Astrocyte of the cerebellum (primary cell): ENCODE results near the gene HOMER1.

Experiments
- DNase-seq: peaks from one replicate; pipeline ENCODE4 v3.0.0-alpha.2; 2011; ENCODE audit warnings: low read depth
- H3K4me3 ChIP-seq: 2 replicates; pipeline ENCODE4 v1.5.1; 2011; ENCODE audit warnings: mild to moderate bottlenecking, low read depth, low read length, moderate library complexity
- CTCF ChIP-seq: IDR thresholded peaks from 2 replicates; pipeline ENCODE4 v1.5.1; 2012; ENCODE audit warnings: low read length, low read depth, moderate library complexity, mild to moderate bottlenecking; ENCODE audit errors: missing control alignments
- in situ Hi-C: cut with HindIII; loops from 2 replicates; pipeline ENCODE4 v1.10.0; 2017; ENCODE audit warnings: low sequenced_read_pairs

HOMER1 gene

GRCh38 chr5:79536193-79536906, 22.4 kb upstream of the HOMER1 start:
- DNase-seq = no peak
- no peak overlapping the region for H3K4me3 ChIP-seq
- no peak for TF ChIP-seq CTCF
- in situ Hi-C loops = no loop called here

- in situ Hi-C loops = no loop called here
Observed at GRCh38 chr5:79535477-79536192, 21.7 kb upstream of the HOMER1 start.

DNA sequence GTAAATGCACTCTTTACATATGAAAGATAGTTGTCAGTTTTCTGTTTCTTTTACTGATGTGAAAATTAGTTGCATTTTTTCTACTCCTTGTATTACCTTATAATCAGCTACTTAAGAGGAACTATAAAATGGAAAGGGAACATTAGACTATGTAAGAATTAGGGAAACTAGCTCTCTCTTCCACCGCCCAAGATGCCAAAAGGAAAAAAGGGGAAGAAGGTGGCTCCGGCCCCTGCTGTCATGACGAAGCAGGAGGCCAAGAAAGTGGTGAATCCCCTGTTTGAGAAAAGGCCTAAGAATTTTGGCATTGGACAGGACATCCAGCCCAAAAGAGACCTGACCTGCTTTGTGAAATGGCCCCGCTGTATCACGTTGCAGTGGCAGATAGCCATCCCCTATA, 15.2 kb upstream of the HOMER1 start:
- no peak for DNase-seq
- no peak for TF ChIP-seq CTCF
- H3K4me3 ChIP-seq = no peak overlapping the region
- in situ Hi-C loops = no loop called here

More at GRCh38 chr5:79535477-79536192, 21.7 kb upstream of the HOMER1 start:
- DNase-seq = no peak
- no peak overlapping the region for H3K4me3 ChIP-seq
- no peak for TF ChIP-seq CTCF

GRCh38 chr5:79527431-79527830, 13.5 kb upstream of the HOMER1 start:
- no peak for TF ChIP-seq CTCF
- no peak for DNase-seq
- no peak overlapping the region for H3K4me3 ChIP-seq
- in situ Hi-C loops = no loop called here

GRCh38 chr5:79526928-79527327, 13.0 kb upstream of the HOMER1 start:
- DNase-seq = no peak
- in situ Hi-C loops = no loop called here
- TF ChIP-seq CTCF = no peak

GRCh38 chr5:79526493-79526892, 12.6 kb upstream of the HOMER1 start:
- DNase-seq = no peak
- in situ Hi-C loops = no loop called here
- no peak overlapping the region for H3K4me3 ChIP-seq
- no peak for TF ChIP-seq CTCF

More at GRCh38 chr5:79526928-79527327, 13.0 kb upstream of the HOMER1 start:
- no peak overlapping the region for H3K4me3 ChIP-seq
